NCI-H2196 (cell line): Measurements from ENCODE around the gene GRID1.

Experiments used
- DNase-seq: peaks from one replicate; lab custom pipeline; 2025; ENCODE audit not compliant: unreplicated experiment; lab: John Stamatoyannopoulos, UW

Gene GRID1

GRCh38 chr10:86355571-86356038 lies 11.0 kb downstream of the GRID1 start:
- peak; percentile 37 for DNase-seq

GRCh38 chr10:86354761-86355540 lies 11.6 kb downstream of the GRID1 start:
- no peak for DNase-seq

- no peak for DNase-seq
These were observed 12.8 kb downstream of the GRID1 start for GRCh38 chr10:86353506-86354485.

GRCh38 chr10:86350897-86351296 lies 15.7 kb downstream of the GRID1 start:
- no peak for DNase-seq

- DNase-seq = no peak
These were observed 16.5 kb downstream of the GRID1 start for GRCh38 chr10:86349940-86350630.

GRCh38 chr10:86349474-86349873 lies 17.1 kb downstream of the GRID1 start:
- DNase-seq = no peak

GRCh38 chr10:86348321-86349210 lies 18.0 kb downstream of the GRID1 start:
- no peak for DNase-seq

- no peak for DNase-seq
These were observed 18.7 kb downstream of the GRID1 start for GRCh38 chr10:86347856-86348255.

- no peak for DNase-seq
These were observed 19.6 kb downstream of the GRID1 start for GRCh38 chr10:86346799-86347665.

GRCh38 chr10:86345859-86346798 lies 20.5 kb downstream of the GRID1 start:
- DNase-seq = no peak

- no peak for DNase-seq
These were observed 21.2 kb downstream of the GRID1 start for GRCh38 chr10:86345296-86345858.

GRCh38 chr10:86344714-86345161 lies 21.9 kb downstream of the GRID1 start:
- no peak for DNase-seq

- DNase-seq = no peak
These were observed 22.3 kb downstream of the GRID1 start for GRCh38 chr10:86344281-86344680.

GRCh38 chr10:86343761-86344160 lies 22.8 kb downstream of the GRID1 start:
- no peak for DNase-seq

GRCh38 chr10:86342111-86342863 lies 24.3 kb downstream of the GRID1 start:
- DNase-seq = no peak

GRCh38 chr10:86341361-86341811 lies 25.2 kb downstream of the GRID1 start:
- no peak for DNase-seq

GRCh38 chr10:86340991-86341260 lies 25.7 kb downstream of the GRID1 start:
- no peak for DNase-seq
